HG02884 (cell line): Measurements from ENCODE around the gene ADGRL3.
"Not testable (repeated sequence)": the region's sequence is repeated elsewhere in the genome, so short reads cannot be mapped to it uniquely, and the experiment has no call there.

Experiments
- ATAC-seq: cut with Tn5 transposase; IDR thresholded peaks from one replicate; pipeline ENCODE4 v1.9.1; 2021; ENCODE audit warnings: mild to moderate bottlenecking, moderate library complexity; ENCODE audit not compliant: unreplicated experiment

The ADGRL3 gene

GRCh38 chr4:61716426-61716825 is 516.3 kb downstream of the ADGRL3 start:
- ATAC-seq, result no peak

- no peak for ATAC-seq
These were observed 523.4 kb downstream of the ADGRL3 start for GRCh38 chr4:61723492-61723891.

DNA sequence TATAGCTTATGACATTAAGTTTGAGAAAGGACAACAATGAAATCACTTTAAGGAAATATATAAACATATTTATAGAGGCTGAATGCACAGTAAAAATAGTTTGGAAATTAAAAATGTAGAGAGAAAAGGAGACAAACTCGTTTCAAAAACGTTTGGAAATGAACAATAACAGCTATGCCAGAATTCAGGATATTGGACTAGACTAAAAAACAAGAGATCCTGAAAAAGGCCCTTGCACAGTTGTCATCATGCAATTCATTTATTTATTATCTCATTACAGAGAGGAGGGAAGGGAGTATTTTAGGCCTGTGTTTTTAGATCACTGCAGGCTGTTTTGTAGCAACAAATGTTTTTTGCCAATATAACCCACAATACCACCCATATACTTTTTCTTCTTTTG is 527.2 kb downstream of the ADGRL3 start:
- no peak for ATAC-seq

GRCh38 chr4:61734409-61734808 is 534.3 kb downstream of the ADGRL3 start:
- ATAC-seq, result no peak

DNA sequence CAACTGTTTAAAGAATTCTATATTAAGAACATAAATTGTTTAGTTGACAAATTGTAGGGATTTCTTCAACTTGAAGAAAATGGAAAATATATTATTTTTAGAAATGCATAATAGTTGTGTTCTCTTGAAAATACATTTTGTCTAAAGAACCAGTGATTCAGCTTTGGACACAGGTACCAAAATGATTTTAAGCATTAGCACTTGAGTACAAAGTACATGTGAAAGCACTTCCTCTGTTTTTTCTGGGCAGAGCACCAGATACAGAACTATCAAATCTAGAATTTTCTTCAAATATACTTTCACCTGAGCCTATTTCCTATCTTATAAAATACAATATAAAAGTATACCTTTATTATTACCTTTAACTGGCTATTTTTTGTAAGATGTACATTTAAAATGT is 539.8 kb downstream of the ADGRL3 start:
- no peak for ATAC-seq

DNA sequence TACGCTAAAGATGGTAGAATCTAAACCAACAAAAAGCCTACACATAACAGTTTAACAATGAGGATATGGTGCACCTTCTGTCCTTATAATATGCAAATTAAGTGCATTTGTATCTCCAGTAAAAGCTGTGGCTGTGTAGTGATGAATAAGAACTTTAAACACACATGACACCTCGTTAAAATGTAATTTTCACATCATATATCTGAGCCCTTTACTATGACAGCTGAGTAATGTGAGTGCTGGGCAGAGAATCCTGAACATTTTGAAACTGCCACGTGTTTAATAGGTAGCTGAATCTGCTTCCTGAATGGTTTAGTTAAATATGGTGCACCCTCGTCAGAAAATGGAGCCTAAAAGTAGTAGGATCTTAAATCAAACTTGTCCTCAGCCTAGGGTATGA is 540.8 kb downstream of the ADGRL3 start:
- ATAC-seq, result no peak

DNA sequence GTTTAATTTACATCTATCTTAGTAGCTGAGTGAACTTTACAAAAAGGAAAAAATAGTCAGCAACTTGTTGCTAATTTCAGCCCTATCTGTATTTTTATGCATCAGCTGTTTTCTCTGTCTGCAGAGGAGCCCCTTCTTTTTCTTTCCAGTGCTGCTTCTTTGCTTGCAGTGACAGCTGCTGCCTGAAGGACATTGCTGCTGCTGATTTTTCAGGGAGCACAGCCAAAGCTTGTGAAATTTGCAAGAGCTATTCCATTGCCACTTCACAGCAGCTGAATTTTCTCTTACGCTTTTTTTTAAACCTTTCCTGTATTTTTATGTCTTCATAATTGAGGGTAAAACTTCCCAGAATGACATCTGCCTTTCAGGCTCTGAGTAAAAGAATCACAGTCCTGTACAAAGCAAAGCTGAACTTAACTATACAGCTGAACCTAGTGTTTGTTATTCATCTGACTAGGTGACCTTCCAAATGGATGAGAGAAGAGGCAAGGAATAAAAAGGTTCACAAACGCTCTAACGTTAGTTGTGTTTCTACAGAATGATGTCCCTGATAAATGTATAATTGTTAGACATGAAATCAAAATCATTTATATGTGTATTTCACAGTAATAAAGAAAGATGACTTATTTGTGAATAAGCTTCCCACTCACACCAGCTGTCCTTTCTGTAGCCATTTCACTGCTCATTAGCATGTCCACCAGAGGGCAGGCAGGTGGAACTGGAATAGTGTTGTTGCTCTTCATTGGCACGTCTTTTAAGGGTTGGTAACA is 541.4 kb downstream of the ADGRL3 start:
- no peak for ATAC-seq

DNA sequence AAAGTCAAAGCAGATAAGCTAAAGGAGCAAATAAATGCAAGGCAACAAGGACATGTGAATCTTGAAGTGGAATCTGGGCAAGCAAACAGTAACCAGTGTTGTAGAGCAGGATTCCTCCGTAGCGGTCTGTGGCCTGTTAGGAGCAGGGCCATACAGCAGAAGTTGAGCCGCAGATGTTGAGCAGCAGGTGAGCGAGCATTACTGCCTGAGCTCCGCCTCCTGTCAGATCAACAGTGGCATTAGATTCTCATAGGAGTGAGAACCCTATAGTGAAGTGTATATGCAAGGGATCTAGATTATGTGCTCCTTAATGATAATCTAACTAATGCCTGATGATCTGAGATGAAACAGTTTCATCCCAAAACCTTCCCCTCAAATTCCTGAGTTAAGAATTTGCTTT is 550.7 kb downstream of the ADGRL3 start:
- no peak for ATAC-seq

- ATAC-seq, result no peak
These were observed 552.5 kb downstream of the ADGRL3 start for GRCh38 chr4:61752617-61753016.

GRCh38 chr4:61753739-61754138 is 553.6 kb downstream of the ADGRL3 start:
- no peak for ATAC-seq

GRCh38 chr4:61756937-61757336 is 556.8 kb downstream of the ADGRL3 start:
- ATAC-seq, result not testable (repeated sequence)

DNA sequence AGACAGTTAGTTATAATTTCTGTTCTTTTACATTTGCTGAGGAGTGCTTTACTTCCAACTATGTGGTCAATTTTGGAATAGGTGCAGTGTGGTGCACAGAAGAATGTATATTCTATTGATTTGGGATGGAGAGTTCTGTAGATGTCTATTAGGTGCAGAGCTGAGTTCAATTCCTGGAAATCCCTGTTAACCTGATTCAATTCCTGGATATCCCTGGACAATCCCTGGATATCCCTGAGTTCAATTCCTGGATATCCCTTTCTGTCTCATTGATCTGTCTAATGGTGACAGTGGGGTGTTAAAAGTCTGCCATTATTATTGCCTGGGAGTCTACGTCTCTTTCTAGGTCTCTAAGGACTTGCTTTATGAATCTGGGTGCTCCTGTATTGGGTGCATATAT is 557.9 kb downstream of the ADGRL3 start:
- ATAC-seq, result not testable (repeated sequence)

- ATAC-seq, result not testable (repeated sequence)
These were observed 558.5 kb downstream of the ADGRL3 start for GRCh38 chr4:61758596-61758995.

- ATAC-seq, result not testable (repeated sequence)
These were observed 559.1 kb downstream of the ADGRL3 start for GRCh38 chr4:61759245-61759644.

- not testable (repeated sequence) for ATAC-seq
These were observed 559.8 kb downstream of the ADGRL3 start for GRCh38 chr4:61759885-61760284.

- ATAC-seq, result no peak
These were observed 560.7 kb downstream of the ADGRL3 start for GRCh38 chr4:61760820-61761219.

GRCh38 chr4:61762722-61763627 is 562.8 kb downstream of the ADGRL3 start:
- no peak for ATAC-seq

- no peak for ATAC-seq
These were observed 563.6 kb downstream of the ADGRL3 start for GRCh38 chr4:61763682-61764081.

- ATAC-seq, result not testable (repeated sequence)
These were observed 564.0 kb downstream of the ADGRL3 start for GRCh38 chr4:61764090-61764489.

- not testable (repeated sequence) for ATAC-seq
These were observed 569.5 kb downstream of the ADGRL3 start for GRCh38 chr4:61769444-61770167.

DNA sequence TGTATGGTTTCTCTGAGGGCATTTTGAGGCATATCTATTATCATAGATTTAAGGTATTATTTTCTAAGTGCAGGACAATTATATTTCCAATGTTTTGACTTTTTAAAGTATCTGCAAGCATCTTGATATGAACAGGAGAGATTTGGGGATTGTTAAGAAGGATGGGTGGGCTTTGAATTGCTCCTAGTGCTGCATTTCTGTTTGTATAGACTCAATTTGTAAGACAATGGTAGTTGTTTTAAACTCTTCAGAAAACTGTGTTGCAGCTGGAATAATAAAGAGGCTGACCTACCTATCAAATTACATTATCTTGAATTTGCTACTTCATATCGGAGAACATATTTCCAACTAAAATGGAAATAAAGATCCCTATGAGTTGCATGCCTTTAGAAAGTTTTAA is 570.3 kb downstream of the ADGRL3 start:
- ATAC-seq, result no peak
